ENCODE measurements around the gene MTX2. TPM values are rescaled to one million over a fixed set of nuclear protein-coding genes. Genes with fewer than 3 reads are reported as not detected.

Gene MTX2
- total and polyA plus RNA-seq, 9 of the 15 experiments (the other 6 are each of a cell fraction or from before 2014, with no cell fraction given), result 38.1 to 170 (median 88.0) TPM

- TF ChIP-seq TGIF2 (CRISPR knock-in tag; IDR thresholded peaks at IDR 0.05) (no peak), LEF1 (IDR thresholded peaks at IDR 0.05) (no peak), NR1H2 (CRISPR knock-in tag; IDR thresholded peaks at IDR 0.05) (no peak)
Observed at GRCh38 chr2:176324862-176325261, 55.6 kb downstream of the MTX2 start (continued).

- H2AFZ ChIP-seq (ENCODE audit: low read depth, low read length), result no peak overlapping the region
- no peak for TF ChIP-seq CREB3 (tag; conservative IDR thresholded peaks at IDR 0.05; ENCODE audit: low read depth)
- TF ChIP-seq CC2D1A (IDR thresholded peaks at IDR 0.05), result no peak
- no peak for TF ChIP-seq SRSF7 (optimal IDR thresholded peaks at IDR 0.05; ENCODE audit: low read depth, low read length)
- no peak for TF ChIP-seq MCM3 (IDR thresholded peaks at IDR 0.05)
- no peak for TF ChIP-seq YY1 (IDR thresholded peaks at IDR 0.05; ENCODE audit: borderline replicate concordance in 1 of 3, control insufficient read depth in 1 of 3, extremely low read depth in 1 of 3, insufficient read depth in 3 of 3, insufficient read length in 1 of 3, insufficient replicate concordance in 2 of 3, low read depth in 1 of 3, low read length in 2 of 3)
- TF ChIP-seq BDP1 (IDR thresholded peaks at IDR 0.05; ENCODE audit: insufficient read depth, insufficient read length), result no peak
- TF ChIP-seq MXD1 (CRISPR knock-in tag; IDR thresholded peaks at IDR 0.05; ENCODE audit: borderline replicate concordance, poor library complexity, severe bottlenecking), result no peak
- TF ChIP-seq MCM5 (IDR thresholded peaks at IDR 0.05; ENCODE audit: low read depth), result no peak
- no peak for TF ChIP-seq CTCF (IDR thresholded peaks at IDR 0.05 in 2 of 3, conservative IDR thresholded peaks at IDR 0.05 in 1 of 3; ENCODE audit: insufficient read depth in 2 of 3, low read depth in 1 of 3, low read length in 3 of 3)
- TF ChIP-seq SRSF9 (IDR thresholded peaks at IDR 0.05; ENCODE audit: borderline replicate concordance, low read depth, low read length), result no peak
- TF ChIP-seq TCF7 (IDR thresholded peaks at IDR 0.05; ENCODE audit: borderline replicate concordance), result no peak
- ChIA-PET POLR2A (interaction anchor here (1.1 kb wide), 1 partner anchor 14 kb away, joined by 3 read pairs; no protein-coding TSS in a partner anchor), CTCF (ENCODE audit: low intra/inter-chr PET ratio) (no interaction called here)
- ATAC-seq, result no peak
- H3K36me3 ChIP-seq (ENCODE audit: control insufficient read depth, insufficient read depth, low read length), result peaks cover 38% of the 10 kb centered on the region; the same call in 2 of the 3 replicates
- no peak overlapping the region for H3K9ac ChIP-seq (ENCODE audit: insufficient read depth in 1 of 2, low read depth in 2 of 2, low read length in 2 of 2)
- H3K4me1 ChIP-seq (replicated peaks in 1 of 2; ENCODE audit: control insufficient read depth in 2 of 2, insufficient read depth in 2 of 2, low read length in 2 of 2), result no peaks in the 10 kb centered on the region
- 94% methylated on average over 1 of the region's 1 CpG for WGBS (ENCODE audit: insufficient coverage, low coverage, missing lambda C conversion rate)
- no TSS peak for BruUV-seq (replicated peaks)
- H4K20me1 ChIP-seq (replicated peaks; ENCODE audit: control insufficient read depth, insufficient read depth, low read length), result no peaks in the 10 kb centered on the region
- FAIRE-seq, result no peak
- H3K27ac ChIP-seq (ENCODE audit: extremely low read depth, low read depth, low read length), result no peak overlapping the region
- H3K4me2 ChIP-seq (ENCODE audit: insufficient read depth, low read length), result no peak overlapping the region
- intact Hi-C loops (cut with micrococcal nuclease), result no loop called here
- H3K27me3 ChIP-seq (ENCODE audit: control insufficient read depth in 2 of 2, insufficient read depth in 2 of 2, low read length in 2 of 2), result no peaks in the 10 kb centered on the region
- H3K4me3 ChIP-seq, result no peak overlapping the region
- no peaks in the 10 kb centered on the region; the same call in 2 of the 3 replicates for H3K79me2 ChIP-seq (ENCODE audit: control insufficient read depth, insufficient read depth, low read length)
- no peaks in the 10 kb centered on the region for H3K9me3 ChIP-seq (replicated peaks; ENCODE audit: control insufficient read depth, insufficient read depth, low read depth, low read length)
- in situ Hi-C loops (cut with MboI), result no loop called here
- DNase-seq (ENCODE audit: extremely low read depth in 1 of 4, low spot score in 3 of 4), result no peak
- no peaks in the 10 kb centered on the region for H3K9me1 ChIP-seq (ENCODE audit: control insufficient read depth, insufficient read depth, low read length)
Observed at GRCh38 chr2:176325732-176326131, 56.5 kb downstream of the MTX2 start.

All from K562 (cell line).